IMR-90 (cell line): ENCODE measurements around the gene TACC3. TPM values are rescaled to one million over a fixed set of nuclear protein-coding genes. Genes with fewer than 3 reads are reported as not detected.

ENCODE experiments used
- ATAC-seq: fragments of 200-7000 bp; cut with Tn5 transposase; 2 replicates; pipeline ENCODE4 v1.9.1; 2020; ENCODE audit warnings: low read depth, mild to moderate bottlenecking, moderate library complexity
- BruUV-seq: library from RNA; stranded (reverse); fragments of 400-500 nt; replicated peaks from 2 replicates; lab custom pipeline; 2021; lab: Mats Ljungman, UMichigan
- CTCF ChIA-PET: fragments of 300-600 bp; formaldehyde crosslinking; extraction: SDS; loops from one replicate; lab custom pipeline; 2021; ENCODE audit warnings: antibody characterized with exemption; lab: Yijun Ruan, JAX
- POLR2A ChIA-PET: fragments of 300-600 bp; sonication (Branson Sonifier 250); formaldehyde crosslinking; loops from one replicate; lab custom pipeline; 2022; ENCODE audit warnings: antibody characterized with exemption; ENCODE audit not compliant: unreplicated experiment; lab: Charles Lee
- DNase-seq: peaks from one replicate; pipeline ENCODE4 v3.0.0; 2013
- H2AFZ ChIP-seq: replicated peaks from 2 replicates; pipeline ENCODE3; 2013; ENCODE audit warnings: low read length, mild to moderate bottlenecking; ENCODE audit not compliant: poor library complexity
- H2AK5ac ChIP-seq: 2 replicates; pipeline ENCODE4 v1.6.1; 2013; ENCODE audit warnings: low read depth, low read length, inconsistent platforms
- H2AK9ac ChIP-seq: replicated peaks from 2 replicates; pipeline ENCODE3; 2013; ENCODE audit warnings: mild to moderate bottlenecking, low read depth, low read length, moderate library complexity; ENCODE audit not compliant: poor library complexity
- H2BK120ac ChIP-seq: 2 replicates; pipeline ENCODE4 v1.6.1; 2013; ENCODE audit warnings: low read depth, low read length, inconsistent platforms
- H2BK15ac ChIP-seq: 3 replicates; pipeline ENCODE4 v1.6.1; 2013; ENCODE audit warnings: low read depth, low read length, inconsistent platforms
- H2BK20ac ChIP-seq: 2 replicates; pipeline ENCODE4 v1.6.1; 2013; ENCODE audit warnings: low read depth, mild to moderate bottlenecking, inconsistent platforms, low read length, moderate library complexity
- H2BK5ac ChIP-seq: 2 replicates; pipeline ENCODE4 v1.6.1; 2013; ENCODE audit warnings: mild to moderate bottlenecking, low read depth, low read length, inconsistent platforms; ENCODE audit not compliant: poor library complexity, severe bottlenecking
- H3K14ac ChIP-seq: replicated peaks from 2 replicates; pipeline ENCODE4 v1.6.1; 2013; ENCODE audit warnings: low read depth, low read length, inconsistent platforms
- H3K18ac ChIP-seq: 2 replicates; pipeline ENCODE4 v1.6.1; 2013; ENCODE audit warnings: low read depth, low read length, control low read depth
- H3K23ac ChIP-seq: 2 replicates; pipeline ENCODE4 v1.6.1; 2013; ENCODE audit warnings: low read depth, low read length, inconsistent platforms
- H3K27ac ChIP-seq: 2 replicates; pipeline ENCODE4 v1.5.1; 2013; ENCODE audit warnings: mild to moderate bottlenecking, control low read depth, low read length; ENCODE audit not compliant: insufficient read depth
- H3K27me3 ChIP-seq: 2 replicates; pipeline ENCODE4 v1.6.1; 2013; ENCODE audit warnings: low read length; ENCODE audit not compliant: control insufficient read depth, insufficient read depth
- H3K36me3 ChIP-seq: 2 replicates; pipeline ENCODE4 v1.6.1; 2013; ENCODE audit warnings: low read length, mixed read lengths; ENCODE audit not compliant: control insufficient read depth, insufficient read depth
- H3K4ac ChIP-seq: 2 replicates; pipeline ENCODE4 v1.6.1; 2013; ENCODE audit warnings: low read depth, low read length, inconsistent platforms
- H3K4me1 ChIP-seq: 2 replicates; pipeline ENCODE4 v1.6.1; 2013; ENCODE audit warnings: low read length, mixed read lengths; ENCODE audit not compliant: control insufficient read depth, insufficient read depth
- H3K4me2 ChIP-seq: 2 replicates; pipeline ENCODE4 v1.6.1; 2013; ENCODE audit warnings: low read depth, mild to moderate bottlenecking, control low read depth, low read length, moderate library complexity
- H3K4me3 ChIP-seq: 2 replicates; pipeline ENCODE4 v1.5.1; 2013; ENCODE audit warnings: low read depth, mild to moderate bottlenecking, control low read depth, low read length, moderate library complexity; ENCODE audit not compliant: insufficient read depth
- H3K56ac ChIP-seq: 2 replicates; pipeline ENCODE4 v1.6.1; 2013; ENCODE audit warnings: low read length, inconsistent platforms; ENCODE audit not compliant: insufficient read depth; ENCODE audit errors: extremely low read depth
- H3K79me1 ChIP-seq, 2 experiments: 2 replicates each; pipeline ENCODE4 v1.6.1; 2013; ENCODE audit warnings: low read length in 2 of 2, inconsistent platforms in 1 of 2, low read depth in 1 of 2
- H3K9ac ChIP-seq: 2 replicates; pipeline ENCODE4 v1.6.1; 2013; ENCODE audit warnings: low read depth, low read length, control low read depth
- H3K9me1 ChIP-seq: 2 replicates; pipeline ENCODE4 v1.6.1; 2013; ENCODE audit warnings: low read length, inconsistent platforms; ENCODE audit not compliant: insufficient read depth
- H3K9me3 ChIP-seq: 2 replicates; pipeline ENCODE4 v1.6.1; 2013; ENCODE audit warnings: low read length; ENCODE audit not compliant: control insufficient read depth, insufficient read depth
- H4K20me1 ChIP-seq: 2 replicates; pipeline ENCODE4 v1.6.1; 2013; ENCODE audit warnings: low read length, inconsistent platforms; ENCODE audit not compliant: insufficient read depth
- H4K5ac ChIP-seq: 2 replicates; pipeline ENCODE4 v1.6.1; 2013; ENCODE audit warnings: mild to moderate bottlenecking, low read depth, low read length, control low read depth
- H4K8ac ChIP-seq, 2 experiments: 2 replicates each; pipeline ENCODE4 v1.6.1; 2013; ENCODE audit warnings: low read depth in 2 of 2, low read length in 2 of 2, control low read depth in 1 of 2, inconsistent platforms in 1 of 2
- H4K91ac ChIP-seq: 2 replicates; pipeline ENCODE4 v1.6.1; 2013; ENCODE audit warnings: low read depth, low read length, inconsistent platforms; ENCODE audit not compliant: insufficient read depth
- FOS ChIP-seq: fragments of 150-350 bp; IDR thresholded peaks from 2 replicates; pipeline ENCODE4 v1.6.1; 2016; ENCODE audit warnings: low read depth, low read length
- MAZ ChIP-seq: IDR thresholded peaks from 2 replicates; pipeline ENCODE4 v1.6.1; 2012; ENCODE audit warnings: low read depth, mild to moderate bottlenecking, low read length, improper control_type of control experiment, moderate library complexity, borderline replicate concordance
- RAD21 ChIP-seq: IDR thresholded peaks from 2 replicates; pipeline ENCODE4 v1.6.1; 2012; ENCODE audit warnings: low read length, improper control_type of control experiment
- SMC3 ChIP-seq: fragments of 150-350 bp; IDR thresholded peaks from 2 replicates; pipeline ENCODE4 v1.6.1; 2016; ENCODE audit warnings: low read depth, mild to moderate bottlenecking, antibody characterized with exemption, low read length, moderate library complexity
- WGBS, 2 experiments: methylation state at CpG; one replicate each; pipeline versions ENCODE4 v1.1.5 to v1.1.7; 2013; ENCODE audit warnings: missing lambda C conversion rate in 2 of 2; ENCODE audit not compliant: insufficient read length in 1 of 2; ENCODE audit errors: extremely low coverage in 2 of 2; 5-methylcytosine and 5-hydroxymethylcytosine counted together
- dilution Hi-C: fragments of 300-500 bp; cut with HindIII; formaldehyde crosslinking; loops from one replicate; pipeline ENCODE4 v1.14.3; 2018; ENCODE audit warnings: low sequenced_read_pairs; ENCODE audit not compliant: unreplicated experiment
- in situ Hi-C: fragments of 300-500 bp; cut with MboI; formaldehyde crosslinking; loops from 3 replicates; pipeline ENCODE4 v1.14.3; 2019; ENCODE audit warnings: low sequenced_read_pairs, inconsistent platforms, mixed read lengths
- intact Hi-C: fragments of 100-400 bp; cut with micrococcal nuclease; formaldehyde crosslinking; loops from 2 replicates; pipeline ENCODE4 v1.10.0; 2022
- polyA plus RNA-seq, 3 experiments: library from polyadenylated mRNA; depleted of rRNA; stranded (reverse); fragments of >200 nt; gene quantifications; 2 replicates each; pipeline ENCODE4 v1.2.3, GENCODE V29; 2012; ENCODE audit warnings: low replicate concordance in 1 of 3
- total RNA-seq: library from RNA; depleted of rRNA; stranded (reverse); fragments of >200 nt; gene quantifications from 2 replicates; pipeline ENCODE4 v1.2.3, GENCODE V29; 2012
- TF ChIP-seq, protein P1 (sequence below): fragments of 150-350 bp; IDR thresholded peaks from 2 replicates; pipeline ENCODE4 v1.6.1; 2017; ENCODE audit warnings: mild to moderate bottlenecking, antibody characterized with exemption, low read length, low read depth

The TACC3 gene
- total and polyA plus RNA-seq, 2 of the 4 experiments (the other 2 are of a cell fraction), result 15.1 to 49.7 TPM

DNA sequence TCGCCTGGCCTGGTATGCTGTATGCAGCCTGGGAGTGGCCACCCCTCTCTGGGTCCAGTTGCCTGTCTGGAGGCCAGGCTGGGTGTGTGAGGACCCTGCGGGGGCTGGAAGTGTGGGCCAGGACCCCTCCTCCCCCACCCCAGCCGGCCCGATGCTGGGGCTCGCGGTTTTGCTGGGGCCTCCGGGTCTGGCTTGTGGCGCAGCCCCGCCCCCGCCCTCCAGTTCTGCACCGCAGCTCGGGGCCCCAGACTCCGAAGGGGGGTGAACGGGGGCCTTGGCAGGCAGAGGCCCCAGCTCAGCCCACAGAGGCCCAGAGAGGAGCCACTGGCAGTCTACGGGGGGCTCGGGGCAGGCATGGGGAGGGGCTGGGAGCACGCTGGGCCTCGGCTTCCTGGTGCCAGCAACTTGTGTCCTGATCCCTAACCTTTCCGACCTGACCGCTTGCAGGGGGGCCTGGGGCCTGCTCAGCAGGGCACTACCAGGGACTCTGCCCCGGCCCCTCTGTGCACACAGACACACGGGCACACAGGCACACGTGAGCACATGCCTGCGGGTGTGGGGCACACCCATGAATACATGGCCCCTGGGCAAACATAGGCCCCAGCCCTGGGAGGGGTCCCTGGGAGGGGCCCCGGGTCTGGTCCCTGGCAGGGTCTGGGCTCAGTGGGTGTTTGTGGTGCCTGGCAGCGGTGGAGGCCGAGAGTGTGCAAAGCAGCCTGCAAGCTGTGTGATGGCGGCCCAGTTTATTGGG is 50.4 kb downstream of the TACC3 start:
- Histone ChIP-seq H3K23ac (no peak overlapping the region), H3K9me3 (no peaks in the 10 kb centered on the region), H3K4me1 (no peaks in the 10 kb centered on the region; the same call in 1 of the 2 replicates), H3K27me3 (peaks cover 2% of the 10 kb centered on the region; the same call in 1 of the 2 replicates), H2BK120ac (no peak overlapping the region), H3K79me1 (no peaks in the 10 kb centered on the region), H3K18ac (no peak overlapping the region), H2BK20ac (no peak overlapping the region), H2AK9ac (no peak overlapping the region), H3K56ac (no peak overlapping the region), H4K5ac (no peak overlapping the region), H2BK5ac (no peak overlapping the region), H3K14ac (no peak overlapping the region), H3K4ac (no peak overlapping the region), H3K4me3 (no peak overlapping the region), H2BK15ac (no peak overlapping the region), H3K9ac (no peak overlapping the region), H4K91ac (no peak overlapping the region), H2AFZ (no peak overlapping the region), H4K8ac (no peak overlapping the region), H4K20me1 (no peaks in the 10 kb centered on the region), H2AK5ac (no peak overlapping the region), H3K9me1 (no peaks in the 10 kb centered on the region), H3K36me3 (no peaks in the 10 kb centered on the region), H3K27ac (no peak overlapping the region), H3K4me2 (no peak overlapping the region)
- WGBS, 2 experiments, result 57% methylated on average over 9 of the region's 28 CpGs; no CpG with 5 or more reads in 1 of the 2 experiments
- POLR2A ChIA-PET, result no interaction called here
- in situ Hi-C loops (no loop called here), dilution Hi-C loops (no loop called here), intact Hi-C loops (no loop called here)
- peak; percentile 29; the same call in 1 of the 2 replicates for TF ChIP-seq MAZ
- TF ChIP-seq, protein P1, sequence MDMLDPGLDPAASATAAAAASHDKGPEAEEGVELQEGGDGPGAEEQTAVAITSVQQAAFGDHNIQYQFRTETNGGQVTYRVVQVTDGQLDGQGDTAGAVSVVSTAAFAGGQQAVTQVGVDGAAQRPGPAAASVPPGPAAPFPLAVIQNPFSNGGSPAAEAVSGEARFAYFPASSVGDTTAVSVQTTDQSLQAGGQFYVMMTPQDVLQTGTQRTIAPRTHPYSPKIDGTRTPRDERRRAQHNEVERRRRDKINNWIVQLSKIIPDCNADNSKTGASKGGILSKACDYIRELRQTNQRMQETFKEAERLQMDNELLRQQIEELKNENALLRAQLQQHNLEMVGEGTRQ, result no peak
- no peak for TF ChIP-seq SMC3
- no peak for TF ChIP-seq FOS
- no peak for TF ChIP-seq RAD21
- no TSS peak for BruUV-seq
- ATAC-seq (no peak), DNase-seq (no peak)
- CTCF ChIA-PET, result no interaction called here
